Central memory CD4-positive, alpha-beta T cell (primary cell): Measurements from ENCODE around the gene BCKDK.

ENCODE experiments used
- DNase-seq: peaks from one replicate; pipeline ENCODE4 v3.0.0; 2022
- total RNA-seq, 3 experiments: gene quantifications; one replicate each; lab custom pipeline; 2026; lab: John Stamatoyannopoulos, UW

BCKDK gene
- total RNA-seq: 7.3 to 31.0 (median 18.4) reads per million in 3 experiments

GRCh38 chr16:31108035-31108793 lies at the start of gene BCKDK:
Gene BCKDK, plus strand, starts transcription at chr16:31108386. Its CDS starts 838 bp downstream, at chr16:31109224.
- DNase-seq: peak; percentile 38

DNA sequence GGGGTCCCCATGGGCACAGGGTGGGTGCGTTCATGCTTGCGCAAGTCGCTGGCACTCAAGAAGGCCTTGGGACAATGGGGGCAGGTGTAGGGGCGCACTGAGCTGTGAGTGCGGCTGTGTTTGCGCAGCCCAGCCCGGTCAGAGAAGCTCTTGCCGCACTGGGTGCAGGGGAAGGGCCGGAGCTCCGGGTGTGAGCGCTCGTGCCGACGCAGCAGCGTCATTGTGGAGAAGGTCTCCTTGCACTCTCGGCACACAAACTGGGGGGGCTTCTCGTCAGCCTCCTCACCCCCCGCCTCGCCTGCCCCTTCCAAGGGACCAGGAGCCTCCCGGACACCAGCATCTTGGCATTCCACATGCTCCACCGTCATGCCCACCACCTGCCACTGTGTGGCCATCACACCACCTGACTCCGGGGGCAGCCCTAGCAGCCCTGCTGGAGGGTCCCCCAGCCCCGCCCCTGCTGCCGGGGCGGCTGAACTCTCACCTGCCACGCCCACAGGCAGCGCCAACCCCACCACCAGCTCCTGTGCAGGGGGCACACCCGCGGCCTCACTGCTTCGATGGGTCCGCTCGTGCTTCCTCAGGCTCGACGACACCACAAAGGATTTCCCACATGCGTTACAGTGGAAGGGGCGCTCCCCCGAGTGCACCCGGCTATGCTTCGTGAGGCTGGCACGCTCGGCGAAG lies 46.9 kb upstream of the BCKDK start:
- DNase-seq: no peak

DNA sequence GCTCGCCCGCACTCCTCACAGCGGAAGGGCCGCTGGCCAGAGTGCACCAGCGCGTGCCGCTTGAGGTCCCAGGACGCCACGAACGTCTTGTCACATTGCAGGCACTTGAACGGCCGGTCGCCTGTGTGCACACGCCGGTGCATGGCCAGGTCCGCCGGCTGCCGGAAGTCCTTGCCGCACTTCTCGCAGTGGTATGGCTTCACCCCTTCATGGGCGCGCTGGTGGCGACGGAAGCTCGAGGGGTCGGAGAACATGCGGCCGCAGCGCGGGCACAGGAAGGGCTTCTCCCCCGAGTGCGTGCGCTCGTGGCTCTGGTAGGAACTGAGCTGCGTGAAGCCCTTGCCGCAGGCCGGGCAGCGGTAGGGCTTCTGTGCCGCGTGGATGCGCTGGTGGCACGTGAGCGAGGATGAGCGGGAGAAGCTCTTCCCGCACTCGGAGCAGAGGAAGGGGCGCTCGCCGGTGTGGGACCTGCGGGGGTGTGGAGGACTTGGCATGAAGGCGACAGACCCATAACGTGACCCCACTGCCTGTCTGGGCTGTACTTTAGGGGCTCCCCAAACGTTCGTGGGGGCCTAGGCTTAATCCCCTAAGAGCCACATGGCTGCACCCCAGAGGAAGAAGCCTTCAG lies 46.3 kb upstream of the BCKDK start:
- no peak for DNase-seq

GRCh38 chr16:31063495-31063842 lies 44.7 kb upstream of the BCKDK start:
- DNase-seq: no peak

DNA sequence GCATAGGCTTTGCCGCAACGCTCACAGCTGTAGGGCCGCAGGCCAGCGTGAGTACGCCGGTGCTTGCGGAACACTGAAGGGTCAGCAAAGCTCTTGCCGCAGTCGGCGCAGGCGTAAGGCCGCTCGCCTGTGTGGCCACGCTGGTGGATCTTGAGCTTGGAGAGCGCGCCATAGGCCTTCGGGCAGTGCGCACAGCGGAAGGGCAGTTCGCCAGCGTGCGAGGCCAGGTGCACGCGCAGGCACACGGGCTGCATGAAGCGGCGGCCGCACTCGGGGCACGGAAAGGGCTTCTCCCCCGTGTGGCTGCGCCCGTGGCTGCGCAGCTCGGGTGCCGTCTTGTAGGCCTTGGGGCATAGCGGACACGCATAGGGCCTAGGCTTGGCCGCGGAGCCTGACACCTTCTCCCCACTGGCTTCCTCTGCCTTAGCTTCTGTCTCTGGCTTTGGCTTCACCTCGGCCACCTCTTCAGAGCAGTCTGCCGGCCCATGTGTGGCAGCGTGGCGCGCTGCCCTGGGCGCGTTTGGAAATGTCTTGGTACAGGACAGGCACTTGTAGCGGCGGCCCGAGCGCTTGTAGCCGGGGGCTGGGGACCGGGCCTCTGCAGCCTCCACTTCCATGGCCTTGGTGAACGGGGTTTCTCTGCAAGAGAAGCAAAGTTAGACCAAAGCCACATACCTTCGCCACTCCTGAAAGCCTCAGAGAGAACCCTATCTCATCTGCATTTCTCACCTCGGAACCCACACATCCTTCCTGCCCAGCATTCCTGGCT lies 44.2 kb upstream of the BCKDK start:
- peak; percentile 22 for DNase-seq

- no peak for DNase-seq
Measured at GRCh38 chr16:31064882-31065461, 43.2 kb upstream of the BCKDK start.

GRCh38 chr16:31067342-31067741 lies 40.8 kb upstream of the BCKDK start:
- no peak for DNase-seq

DNA sequence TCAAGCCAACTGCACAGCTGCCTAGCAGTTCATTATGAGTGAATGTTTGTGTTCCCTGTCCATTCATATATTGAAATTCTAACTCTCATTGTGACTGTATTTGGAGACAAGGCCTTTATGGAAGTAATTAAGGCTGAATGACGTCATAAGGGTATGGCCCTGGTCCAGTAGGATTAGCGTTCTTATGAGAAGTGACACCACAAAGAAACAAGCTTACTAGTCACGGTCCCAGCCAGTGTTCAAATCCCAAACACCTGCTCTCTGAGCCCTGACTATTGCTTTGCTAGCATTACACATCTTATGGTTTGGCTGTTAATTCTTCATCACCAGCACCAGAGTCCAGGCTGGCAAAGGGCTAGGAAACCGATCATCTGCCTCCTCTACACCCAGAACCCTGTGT lies 36.3 kb upstream of the BCKDK start:
- DNase-seq: no peak

GRCh38 chr16:31072540-31073141 lies 35.5 kb upstream of the BCKDK start:
- DNase-seq: no peak

GRCh38 chr16:31073142-31073969 lies 34.8 kb upstream of the BCKDK start:
- DNase-seq: peak; percentile 83

DNA sequence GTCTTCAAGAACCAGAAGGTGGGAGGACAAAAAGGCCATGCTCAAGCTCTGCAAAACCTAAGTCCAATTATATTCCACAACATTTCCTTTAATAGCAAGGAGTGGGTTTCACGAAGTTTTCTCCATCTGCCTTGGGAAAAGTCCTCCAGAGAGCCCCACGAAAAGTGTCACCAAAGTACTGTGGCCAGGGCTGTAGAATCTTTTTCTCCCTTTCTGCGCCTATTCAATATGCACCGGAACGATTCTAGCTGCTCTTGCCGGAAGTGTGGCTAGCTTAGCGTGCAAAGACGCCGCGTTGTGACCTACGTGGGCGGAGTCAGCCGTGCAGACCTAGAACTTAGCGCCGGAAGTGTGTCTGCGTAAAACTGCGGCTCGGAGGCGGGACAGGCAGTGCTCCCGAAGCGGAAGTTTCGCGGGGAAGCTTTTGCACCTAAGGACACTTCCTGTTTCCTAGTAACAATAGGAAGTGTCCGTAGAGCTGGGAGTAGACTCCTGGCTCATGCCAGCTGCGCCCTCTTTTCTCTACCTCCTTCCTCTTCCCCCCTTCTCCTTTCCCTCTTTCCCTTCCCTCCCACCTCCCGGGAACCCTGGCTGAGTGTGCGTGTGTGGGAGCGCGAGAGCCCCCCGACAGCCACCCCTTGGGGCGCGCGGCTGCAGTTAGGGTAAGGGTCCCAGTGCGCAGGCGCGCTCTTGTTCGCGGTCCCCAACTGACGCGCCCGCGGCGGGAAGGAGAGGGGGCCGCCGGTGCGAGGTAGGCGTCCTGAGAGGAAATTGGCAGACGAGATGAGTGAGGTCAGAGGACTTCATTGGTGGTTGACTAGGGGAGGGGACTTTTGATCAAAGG lies 34.0 kb upstream of the BCKDK start, which contains the start of the genes ZNF646 and ZNF668:
Gene ZNF646, plus strand, starts transcription at position 453 of the 844 bp plus-strand sequence. CDS start 1,903 bp downstream, outside the sequence.
Gene ZNF668, minus strand, starts transcription at position 271 of the 844 bp plus-strand sequence. CDS start 9,781 bp downstream, outside the sequence.
- peak; percentile 98 for DNase-seq

GRCh38 chr16:31074814-31075183 lies 33.4 kb upstream of the BCKDK start:
- no peak for DNase-seq

DNA sequence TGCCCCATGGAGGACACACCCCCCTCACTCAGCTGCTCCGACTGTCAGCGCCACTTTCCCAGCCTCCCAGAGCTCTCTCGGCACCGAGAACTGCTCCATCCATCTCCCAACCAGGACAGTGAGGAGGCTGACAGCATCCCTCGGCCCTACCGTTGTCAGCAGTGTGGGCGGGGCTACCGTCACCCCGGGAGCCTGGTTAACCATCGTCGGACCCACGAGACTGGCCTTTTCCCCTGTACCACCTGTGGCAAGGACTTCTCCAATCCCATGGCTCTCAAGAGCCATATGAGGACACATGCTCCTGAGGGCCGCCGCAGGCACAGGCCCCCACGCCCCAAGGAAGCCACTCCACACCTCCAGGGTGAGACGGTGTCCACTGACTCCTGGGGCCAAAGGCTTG lies 31.9 kb upstream of the BCKDK start:
- DNase-seq: no peak

DNA sequence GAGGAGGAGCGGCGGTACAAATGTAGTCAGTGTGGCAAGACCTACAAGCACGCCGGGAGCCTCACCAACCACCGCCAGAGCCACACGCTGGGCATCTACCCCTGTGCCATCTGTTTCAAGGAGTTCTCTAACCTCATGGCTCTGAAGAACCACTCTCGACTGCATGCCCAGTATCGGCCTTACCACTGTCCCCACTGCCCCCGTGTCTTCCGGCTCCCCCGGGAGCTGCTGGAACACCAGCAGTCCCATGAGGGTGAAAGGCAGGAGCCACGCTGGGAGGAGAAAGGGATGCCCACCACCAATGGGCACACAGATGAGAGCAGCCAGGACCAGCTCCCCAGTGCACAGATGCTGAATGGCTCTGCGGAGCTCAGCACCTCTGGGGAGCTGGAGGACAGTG lies 31.2 kb upstream of the BCKDK start:
- DNase-seq: no peak

- DNase-seq: no peak
Measured at GRCh38 chr16:31077592-31078396, 30.4 kb upstream of the BCKDK start.

DNA sequence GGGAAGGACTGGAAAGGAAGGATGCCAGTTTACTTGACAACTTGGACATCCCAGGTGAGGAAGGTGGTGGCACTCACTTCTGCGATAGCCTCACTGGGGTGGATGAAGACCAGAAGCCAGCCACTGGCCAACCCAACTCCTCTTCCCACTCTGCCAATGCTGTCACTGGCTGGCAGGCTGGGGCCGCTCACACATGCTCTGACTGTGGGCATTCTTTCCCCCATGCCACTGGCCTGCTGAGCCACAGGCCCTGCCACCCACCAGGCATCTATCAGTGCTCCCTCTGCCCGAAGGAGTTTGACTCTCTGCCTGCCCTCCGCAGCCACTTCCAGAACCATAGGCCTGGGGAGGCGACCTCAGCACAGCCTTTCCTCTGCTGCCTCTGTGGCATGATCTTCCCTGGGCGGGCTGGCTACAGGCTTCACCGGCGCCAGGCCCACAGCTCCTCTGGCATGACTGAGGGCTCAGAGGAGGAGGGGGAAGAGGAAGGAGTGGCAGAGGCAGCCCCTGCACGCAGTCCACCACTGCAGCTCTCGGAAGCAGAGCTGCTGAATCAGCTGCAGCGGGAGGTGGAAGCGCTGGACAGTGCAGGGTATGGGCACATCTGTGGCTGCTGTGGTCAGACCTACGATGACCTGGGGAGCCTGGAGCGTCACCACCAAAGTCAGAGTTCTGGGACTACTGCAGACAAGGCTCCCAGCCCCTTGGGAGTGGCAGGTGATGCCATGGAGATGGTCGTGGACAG lies 29.4 kb upstream of the BCKDK start:
- no peak for DNase-seq

GRCh38 chr16:31079342-31079944 lies 28.7 kb upstream of the BCKDK start:
- DNase-seq: no peak

DNA sequence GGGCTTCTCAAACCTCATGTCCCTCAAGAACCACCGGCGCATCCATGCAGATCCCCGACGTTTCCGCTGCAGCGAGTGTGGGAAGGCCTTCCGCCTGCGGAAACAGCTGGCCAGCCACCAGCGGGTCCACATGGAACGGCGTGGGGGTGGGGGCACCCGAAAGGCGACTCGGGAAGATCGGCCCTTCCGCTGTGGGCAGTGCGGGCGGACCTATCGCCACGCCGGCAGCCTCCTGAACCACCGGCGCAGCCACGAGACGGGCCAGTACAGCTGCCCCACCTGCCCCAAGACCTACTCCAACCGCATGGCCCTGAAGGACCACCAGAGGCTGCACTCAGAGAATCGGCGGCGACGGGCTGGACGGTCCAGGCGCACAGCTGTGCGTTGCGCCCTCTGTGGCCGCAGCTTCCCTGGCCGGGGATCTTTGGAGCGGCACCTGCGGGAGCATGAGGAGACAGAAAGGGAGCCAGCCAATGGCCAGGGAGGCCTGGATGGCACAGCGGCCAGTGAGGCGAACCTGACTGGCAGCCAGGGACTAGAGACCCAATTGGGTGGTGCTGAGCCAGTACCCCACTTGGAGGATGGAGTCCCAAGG lies 28.1 kb upstream of the BCKDK start:
- DNase-seq: no peak
